H1 (cell line): ENCODE data around the gene ABCG1. TPM values are rescaled to one million over a fixed set of nuclear protein-coding genes. Genes with fewer than 3 reads are reported as not detected.

ENCODE experiments used
- CTCF ChIA-PET: fragments of 300-600 bp; sonication (Branson Sonifier 250); formaldehyde crosslinking; loops from one replicate; lab custom pipeline; 2021; ENCODE audit not compliant: partially characterized antibody; lab: Charles Lee
- POLR2A ChIA-PET: fragments of 300-600 bp; sonication (Branson Sonifier 250); formaldehyde crosslinking; loops from one replicate; lab custom pipeline; 2021; ENCODE audit warnings: inconsistent platforms; ENCODE audit not compliant: partially characterized antibody; lab: Charles Lee
- DNase-seq, 2 experiments: peaks; one replicate each; pipeline versions ENCODE4 v3.0.0 to v3.0.0-alpha.2; 2010 to 2022; ENCODE audit warnings: low spot score in 2 of 2, low read depth in 1 of 2, mixed read lengths in 1 of 2
- FAIRE-seq: peaks from 2 replicates; lab custom pipeline; 2011; peaks lifted over from hg19 to GRCh38; lab: Jason Lieb, UNC
- H2AFZ ChIP-seq: 2 replicates; pipeline ENCODE4 v1.8.1; 2012; ENCODE audit warnings: low read length, inconsistent platforms
- H2AK5ac ChIP-seq: 2 replicates; pipeline ENCODE4 v1.6.1; 2013; ENCODE audit warnings: low read depth, low read length
- H2BK120ac ChIP-seq: replicated peaks from 2 replicates; pipeline ENCODE3; 2013; ENCODE audit warnings: low read depth, low read length, inconsistent platforms
- H2BK12ac ChIP-seq: 2 replicates; pipeline ENCODE4 v1.6.1; 2013; ENCODE audit warnings: low read depth, low read length
- H2BK15ac ChIP-seq: 2 replicates; pipeline ENCODE4 v1.6.1; 2013; ENCODE audit warnings: low read length
- H2BK20ac ChIP-seq: 2 replicates; pipeline ENCODE4 v1.6.1; 2013; ENCODE audit warnings: low read length
- H2BK5ac ChIP-seq: 2 replicates; pipeline ENCODE4 v1.6.1; 2013; ENCODE audit warnings: low read depth, low read length
- H3K14ac ChIP-seq: 2 replicates; pipeline ENCODE4 v1.6.1; 2013; ENCODE audit warnings: inconsistent platforms; ENCODE audit not compliant: insufficient read length
- H3K18ac ChIP-seq: 2 replicates; pipeline ENCODE4 v1.6.1; 2013; ENCODE audit warnings: low read length; ENCODE audit errors: extremely low read depth
- H3K23ac ChIP-seq: 2 replicates; pipeline ENCODE4 v1.6.1; 2013; ENCODE audit warnings: inconsistent platforms; ENCODE audit not compliant: insufficient read length
- H3K23me2 ChIP-seq: 2 replicates; pipeline ENCODE4 v1.6.1; 2013; ENCODE audit warnings: low read depth, low read length
- H3K27ac ChIP-seq: 2 replicates; pipeline ENCODE4 v1.6.1; 2011; ENCODE audit warnings: low read depth, low read length, inconsistent platforms
- H3K27me3 ChIP-seq, 4 experiments: replicated peaks in 1 of 4; 1 replicate in 1 of 4; 2 replicates in 3 of 4; pipeline versions ENCODE4 v1.6.1 to v1.8.1; 2011 to 2013; ENCODE audit warnings: low read length in 3 of 4, mild to moderate bottlenecking in 3 of 4, inconsistent platforms in 2 of 4, mixed read lengths in 2 of 4, moderate library complexity in 1 of 4; ENCODE audit not compliant: control insufficient read depth in 3 of 4, insufficient read depth in 3 of 4; ENCODE audit errors: extremely low read depth in 1 of 4
- H3K36me3 ChIP-seq, 4 experiments: 2 replicates each; pipeline versions ENCODE4 v1.6.1 to v1.8.1; 2011 to 2013; ENCODE audit warnings: mild to moderate bottlenecking in 4 of 4, low read length in 3 of 4, moderate library complexity in 2 of 4, control low read depth in 1 of 4, inconsistent platforms in 1 of 4; ENCODE audit not compliant: insufficient read depth in 4 of 4, control insufficient read depth in 2 of 4
- H3K4ac ChIP-seq: replicated peaks from 2 replicates; pipeline ENCODE3; 2013; ENCODE audit warnings: low read length, low read depth, mixed read lengths, inconsistent platforms; ENCODE audit not compliant: insufficient read length
- H3K4me1 ChIP-seq, 4 experiments: replicated peaks in 1 of 4; 1 replicate in 1 of 4; 2 replicates in 3 of 4; pipeline versions ENCODE4 v1.6.1 to v1.8.1; 2011 to 2013; ENCODE audit warnings: low read length in 3 of 4, inconsistent platforms in 2 of 4, mixed read lengths in 1 of 4; ENCODE audit not compliant: insufficient read depth in 4 of 4, control insufficient read depth in 3 of 4
- H3K4me2 ChIP-seq, 2 experiments: 2 replicates each; pipeline versions ENCODE4 v1.6.1 to v1.8.1; 2011 to 2013; ENCODE audit warnings: low read depth in 2 of 2, low read length in 2 of 2, control low read depth in 1 of 2, inconsistent platforms in 1 of 2, mild to moderate bottlenecking in 1 of 2; ENCODE audit not compliant: insufficient read depth in 1 of 2
- H3K4me3 ChIP-seq, 4 experiments: fragments of 200-600, 300-600 bp in 1 of 4; sonication (generic), shearing (Covaris generic), sonication (Bioruptor Twin) in 1 of 4; 2 replicates each; pipeline versions ENCODE4 v1.5.1 to v1.8.1; 2011 to 2016; ENCODE audit warnings: low read length in 4 of 4, low read depth in 3 of 4, control low read depth in 2 of 4, inconsistent platforms in 2 of 4, mild to moderate bottlenecking in 2 of 4, mixed read lengths in 1 of 4, moderate library complexity in 1 of 4; ENCODE audit not compliant: insufficient read depth in 2 of 4; ENCODE audit errors: extremely low read depth in 1 of 4
- H3K56ac ChIP-seq: replicated peaks from 2 replicates; pipeline ENCODE3; 2013; ENCODE audit warnings: low read depth, mild to moderate bottlenecking, mixed read lengths, low read length, inconsistent platforms; ENCODE audit not compliant: insufficient read length
- H3K79me1 ChIP-seq: 2 replicates; pipeline ENCODE4 v1.6.1; 2013; ENCODE audit warnings: low read depth, low read length, control low read depth
- H3K79me2 ChIP-seq, 2 experiments: 2 replicates each; pipeline versions ENCODE4 v1.6.1 to v1.8.1; 2012 to 2013; ENCODE audit warnings: low read length in 2 of 2, mild to moderate bottlenecking in 2 of 2, inconsistent platforms in 1 of 2; ENCODE audit not compliant: insufficient read depth in 2 of 2, control insufficient read depth in 1 of 2
- H3K9ac ChIP-seq, 4 experiments: replicated peaks in 1 of 4; 1 replicate in 1 of 4; 2 replicates in 3 of 4; pipeline versions ENCODE4 v1.6.1 to v1.8.1; 2011 to 2013; ENCODE audit warnings: low read depth in 3 of 4, low read length in 3 of 4, control low read depth in 2 of 4, mild to moderate bottlenecking in 2 of 4, moderate library complexity in 2 of 4, inconsistent platforms in 1 of 4; ENCODE audit errors: extremely low read depth in 1 of 4
- H3K9me3 ChIP-seq, 2 experiments: 2 replicates each; pipeline versions ENCODE4 v1.6.1 to v1.8.1; 2012 to 2013; ENCODE audit warnings: mild to moderate bottlenecking in 2 of 2, moderate library complexity in 2 of 2, control low read depth in 1 of 2, inconsistent platforms in 1 of 2, low read depth in 1 of 2, low read length in 1 of 2, mixed read lengths in 1 of 2; ENCODE audit not compliant: insufficient read depth in 2 of 2
- H4K20me1 ChIP-seq, 2 experiments: replicated peaks in 1 of 2; 2 replicates each; pipeline versions ENCODE3 to v1.8.1; 2011 to 2013; ENCODE audit warnings: inconsistent platforms in 2 of 2, low read length in 2 of 2, mild to moderate bottlenecking in 1 of 2; ENCODE audit not compliant: insufficient read depth in 2 of 2, control insufficient read depth in 1 of 2
- H4K5ac ChIP-seq: 2 replicates; pipeline ENCODE4 v1.6.1; 2013; ENCODE audit warnings: low read length, low read depth, mixed read lengths, inconsistent platforms; ENCODE audit not compliant: insufficient read length
- H4K8ac ChIP-seq: 2 replicates; pipeline ENCODE4 v1.8.0; 2013; ENCODE audit warnings: mild to moderate bottlenecking, moderate library complexity, low read length, inconsistent platforms; ENCODE audit not compliant: insufficient read depth; ENCODE audit errors: extremely low read depth
- H4K91ac ChIP-seq: replicated peaks from 2 replicates; pipeline ENCODE3; 2013; ENCODE audit warnings: low read length, mixed read lengths, inconsistent platforms; ENCODE audit not compliant: insufficient read length
- SP2 ChIP-seq: IDR thresholded peaks from 2 replicates; pipeline ENCODE4 v1.6.1; 2012; ENCODE audit warnings: mild to moderate bottlenecking, low read length, inconsistent platforms
- WGBS, 2 experiments: shearing (Covaris generic) in 1 of 2; methylation state at CpG; one replicate each; pipeline versions ENCODE4 v1.1.6 to v1.1.7; 2013 to 2015; ENCODE audit warnings: low lambda C conversion rate in 2 of 2, mixed read lengths in 2 of 2, inconsistent platforms in 1 of 2, low coverage in 1 of 2, missing lambda C conversion rate in 1 of 2; ENCODE audit not compliant: insufficient replicate concordance in 2 of 2, insufficient coverage in 1 of 2, insufficient read length in 1 of 2; ENCODE audit errors: extremely low coverage in 1 of 2, missing lambda C conversion rate in 1 of 2; 5-methylcytosine and 5-hydroxymethylcytosine counted together
- polyA plus RNA-seq, 7 experiments: library from polyadenylated mRNA; depleted of rRNA in 3 of 7; stranded (reverse) in 5 of 7; unstranded in 2 of 7; fragments of >200 nt in 5 of 7; fragments of 200-250 nt in 2 of 7; gene quantifications; 1 replicate in 5 of 7; 2 replicates in 1 of 7; 4 replicates in 1 of 7; pipeline versions ENCODE4 v1.2.1 to v1.2.3, GENCODE V29; 2011 to 2013; ENCODE audit warnings: missing spikeins in 2 of 7, mixed read lengths in 2 of 7
- total RNA-seq: library from RNA; stranded (reverse); fragmentation: NEBNext Ultra II Directional; extraction: Animal tissue kit (Norgen Biotek cat#: 25700); gene quantifications from 2 replicates; pipeline ENCODE4 v1.2.1, GENCODE V29; 2021

ABCG1 gene
- total and polyA plus RNA-seq, 2 of the 8 experiments (the other 6 are each of a cell fraction or from before 2014, with no cell fraction given), result 2.1 to 4.0 TPM

DNA sequence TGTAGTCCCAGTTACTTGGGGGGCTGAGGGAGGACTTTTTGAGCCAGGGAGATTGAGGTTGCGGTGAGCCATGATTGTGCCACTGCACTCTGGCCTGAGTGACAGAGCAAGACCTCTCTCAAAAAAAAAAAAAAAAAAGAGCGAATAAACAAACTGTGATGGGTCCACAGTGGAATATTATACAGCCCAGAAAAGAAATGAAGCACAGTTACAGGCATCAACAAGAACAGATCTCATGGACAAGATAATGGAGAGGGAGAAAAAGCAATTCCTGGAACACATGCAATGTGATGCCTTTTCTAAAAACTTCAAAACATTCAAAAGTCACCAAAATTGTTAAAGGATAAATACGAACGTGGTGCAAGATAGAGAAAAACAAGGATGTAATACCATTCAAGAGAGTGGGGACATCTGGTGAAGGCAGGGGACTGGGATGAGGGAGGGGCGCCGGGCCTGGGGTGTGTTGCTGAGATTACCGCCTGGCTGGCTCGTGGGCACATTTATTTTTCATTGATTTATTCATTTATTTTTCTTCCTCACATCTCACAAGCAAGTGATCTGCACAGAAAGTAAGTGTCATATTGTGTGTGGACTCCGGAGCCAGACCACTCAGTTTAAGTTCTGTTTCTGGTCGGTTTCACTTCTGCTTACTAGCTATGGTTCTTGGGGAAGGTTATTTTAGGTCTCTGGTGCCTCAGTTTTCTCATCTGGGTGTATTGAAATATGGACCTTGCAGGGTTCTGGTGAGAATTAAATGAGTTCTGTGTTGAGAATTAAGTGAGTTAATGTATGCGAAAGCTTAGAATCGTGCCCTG, 30.1 kb downstream of the ABCG1 start:
- WGBS, 2 experiments, result 94% methylated on average over 11 of the region's 12 CpGs; no CpG with 5 or more reads in 1 of the 2 experiments
- no peaks in the 10 kb centered on the region for H4K20me1 ChIP-seq
- H3K4ac ChIP-seq, result no peak overlapping the region
- H4K5ac ChIP-seq, result no peak overlapping the region
- H3K9me3 ChIP-seq, result no peaks in the 10 kb centered on the region
- DNase-seq (no peak), FAIRE-seq (no peak)
- H3K27me3 ChIP-seq, result 0 out of 7 replicates have a peak, but pooled peaks cover 0 to 5% (median 0%) of the 10 kb centered on the region in 4 experiments
- POLR2A ChIA-PET, result no interaction called here
- H3K4me2 ChIP-seq, result no peak overlapping the region
- no peak overlapping the region for H2AK5ac ChIP-seq
- H3K4me3 ChIP-seq, result no peak overlapping the region
- H3K14ac ChIP-seq, result no peak overlapping the region
- H2BK5ac ChIP-seq, result no peak overlapping the region
- no peak overlapping the region for H3K9ac ChIP-seq
- no peak overlapping the region for H2BK15ac ChIP-seq
- no peak overlapping the region for H2BK20ac ChIP-seq
- H4K8ac ChIP-seq, result no peak overlapping the region
- no peaks in the 10 kb centered on the region for H3K36me3 ChIP-seq
- CTCF ChIA-PET, result interaction anchor here (0.7 to 2.6 kb wide), 6 partner anchors 8 to 85 kb away, joined by 3 to 11 read pairs (median 4); no protein-coding TSS in a partner anchor
- no peak overlapping the region for H4K91ac ChIP-seq
- TF ChIP-seq SP2, result no peak
- no peak overlapping the region for H2BK12ac ChIP-seq
- no peak overlapping the region for H3K56ac ChIP-seq
- H3K23me2 ChIP-seq, result no peaks in the 10 kb centered on the region
- no peaks in the 10 kb centered on the region for H3K79me1 ChIP-seq
- H3K18ac ChIP-seq, result no peak overlapping the region
- no peak overlapping the region for H2AFZ ChIP-seq
- H2BK120ac ChIP-seq, result no peak overlapping the region
- H3K4me1 ChIP-seq, result peaks cover 0 to 4% (median 0%) of the 10 kb centered on the region in 4 experiments; a peak in 1 of 7 replicates
- H3K79me2 ChIP-seq, result no peaks in the 10 kb centered on the region
- H3K23ac ChIP-seq, result no peak overlapping the region
- H3K27ac ChIP-seq, result no peak overlapping the region
